ENCODE measurements around the gene TNS1.

The TNS1 gene

DNA sequence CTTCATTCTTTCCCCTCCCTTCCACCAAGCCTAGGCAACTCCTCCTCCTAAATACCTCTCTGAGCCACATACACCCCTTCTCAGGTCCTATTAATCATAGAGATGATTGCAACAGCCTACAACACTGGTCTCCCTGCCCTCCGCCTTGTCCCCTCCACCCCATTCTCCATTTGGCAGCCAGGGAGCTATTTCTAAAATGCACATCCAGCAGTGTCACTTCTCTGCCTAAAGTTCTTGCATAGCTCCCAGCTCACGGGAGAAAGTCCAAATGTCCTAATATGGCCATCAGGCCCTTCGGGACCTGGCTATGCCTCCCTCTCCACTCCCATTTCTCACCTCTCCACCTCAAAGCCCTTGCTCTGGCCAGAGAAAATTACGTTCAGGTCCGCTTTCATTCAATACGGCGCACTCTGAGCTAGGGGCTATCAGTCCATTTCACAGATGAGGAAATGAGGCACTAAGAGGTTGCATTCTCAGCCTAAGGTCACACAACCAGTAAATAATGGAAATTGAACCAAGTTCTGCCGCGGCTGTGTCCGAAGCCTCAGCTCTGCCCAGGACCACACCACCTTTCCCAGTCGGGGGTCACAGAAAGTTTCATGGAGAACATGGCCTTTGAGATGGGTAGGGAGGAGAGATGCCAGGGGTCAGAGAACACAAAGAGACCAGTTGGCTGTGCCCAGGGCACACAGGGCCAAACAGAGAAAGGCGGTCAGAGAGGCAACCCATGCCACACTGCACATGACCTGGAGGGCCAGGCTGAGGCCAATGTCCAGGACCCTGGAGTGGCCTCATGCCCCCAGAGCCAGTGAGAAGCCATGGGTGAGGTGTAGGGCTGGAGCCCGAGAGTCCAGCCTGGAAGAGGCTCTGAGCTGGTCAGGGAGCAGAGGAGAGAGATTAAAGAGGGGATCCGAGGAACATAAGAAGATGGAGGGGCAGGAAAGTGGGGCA lies 72.8 kb downstream of the TNS1 start:
- no peak for DNase-seq (ENCODE audit: low read depth)

- DNase-seq (ENCODE audit: low read depth): no peak
These were observed 73.5 kb downstream of the TNS1 start for GRCh38 chr2:217929272-217929671.

- no peak for DNase-seq (ENCODE audit: low read depth)
These were observed 74.2 kb downstream of the TNS1 start for GRCh38 chr2:217928324-217929181.

DNA sequence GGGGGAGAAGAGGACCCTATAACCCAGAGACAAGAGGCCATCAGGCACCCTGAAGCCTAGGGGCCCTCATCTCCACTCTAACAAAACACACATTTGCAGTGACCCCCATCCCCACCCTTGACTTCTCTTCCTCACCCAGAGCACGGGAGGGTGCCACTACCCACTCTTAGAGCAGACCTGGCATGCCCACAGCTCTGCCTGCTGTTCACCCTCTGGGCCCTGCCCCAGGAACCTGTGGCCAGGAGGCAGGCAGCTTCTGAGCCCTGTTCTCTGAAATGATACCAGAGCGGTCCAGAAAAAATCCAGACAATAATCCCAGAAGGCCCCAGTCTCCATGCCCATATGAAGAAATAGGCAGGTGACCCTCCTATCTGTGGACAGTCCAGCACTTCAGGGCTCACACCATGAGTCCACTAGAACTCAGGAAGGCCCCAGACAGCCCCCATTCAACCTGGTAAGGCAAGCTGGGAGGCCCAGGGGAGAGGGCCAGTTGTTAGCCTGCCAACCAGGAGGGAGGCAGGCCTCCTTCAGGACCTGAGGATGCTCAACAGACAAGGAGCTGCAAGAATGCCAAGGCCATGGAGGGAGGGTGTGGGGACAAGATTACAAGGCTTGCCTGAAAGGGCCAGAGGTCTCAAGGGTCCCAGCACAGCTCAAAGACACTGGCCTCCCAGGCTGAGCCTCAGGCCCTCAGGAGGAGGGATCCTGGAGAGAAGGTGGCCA lies 75.0 kb downstream of the TNS1 start:
- no peak for DNase-seq (ENCODE audit: low read depth)

- no peak for DNase-seq (ENCODE audit: low read depth)
These were observed 76.0 kb downstream of the TNS1 start for GRCh38 chr2:217926801-217927200.

- DNase-seq (ENCODE audit: low read depth): no peak
These were observed 78.4 kb downstream of the TNS1 start for GRCh38 chr2:217924346-217924901.

DNA sequence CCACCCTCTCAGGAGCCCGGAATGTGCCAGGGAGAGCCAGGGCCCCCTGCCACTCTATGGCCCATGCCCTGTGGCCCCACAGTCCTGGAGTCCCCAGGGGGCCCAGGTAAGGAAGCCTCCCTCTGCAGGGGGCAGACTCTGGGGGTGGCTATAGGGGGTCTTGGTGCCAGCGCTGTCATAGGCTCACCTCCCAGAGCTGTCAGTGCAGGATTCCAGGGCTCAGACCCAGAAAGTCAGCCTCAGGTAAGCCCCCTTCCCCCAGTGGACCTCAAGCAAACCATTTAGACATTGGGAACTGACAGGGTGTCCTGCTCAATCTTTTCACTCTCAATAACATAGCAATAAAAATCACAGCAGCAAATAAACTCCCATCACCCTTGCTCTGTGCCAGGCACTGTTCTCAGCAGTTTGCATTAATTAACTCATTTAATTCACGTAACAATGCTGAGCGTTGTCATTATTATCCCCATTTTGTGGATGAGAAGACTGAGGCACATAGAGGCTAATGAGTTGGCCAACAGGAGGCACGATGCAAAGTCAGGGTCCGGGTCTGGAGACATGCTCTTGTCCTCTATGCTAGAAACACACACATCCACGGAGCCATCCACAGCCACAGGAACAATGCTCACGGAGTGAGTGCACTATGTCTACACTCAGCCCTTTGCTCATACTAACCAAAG lies 79.6 kb downstream of the TNS1 start:
- DNase-seq (ENCODE audit: low read depth): no peak

GRCh38 chr2:217922101-217923006 lies 80.4 kb downstream of the TNS1 start:
- no peak for DNase-seq (ENCODE audit: low read depth)

DNA sequence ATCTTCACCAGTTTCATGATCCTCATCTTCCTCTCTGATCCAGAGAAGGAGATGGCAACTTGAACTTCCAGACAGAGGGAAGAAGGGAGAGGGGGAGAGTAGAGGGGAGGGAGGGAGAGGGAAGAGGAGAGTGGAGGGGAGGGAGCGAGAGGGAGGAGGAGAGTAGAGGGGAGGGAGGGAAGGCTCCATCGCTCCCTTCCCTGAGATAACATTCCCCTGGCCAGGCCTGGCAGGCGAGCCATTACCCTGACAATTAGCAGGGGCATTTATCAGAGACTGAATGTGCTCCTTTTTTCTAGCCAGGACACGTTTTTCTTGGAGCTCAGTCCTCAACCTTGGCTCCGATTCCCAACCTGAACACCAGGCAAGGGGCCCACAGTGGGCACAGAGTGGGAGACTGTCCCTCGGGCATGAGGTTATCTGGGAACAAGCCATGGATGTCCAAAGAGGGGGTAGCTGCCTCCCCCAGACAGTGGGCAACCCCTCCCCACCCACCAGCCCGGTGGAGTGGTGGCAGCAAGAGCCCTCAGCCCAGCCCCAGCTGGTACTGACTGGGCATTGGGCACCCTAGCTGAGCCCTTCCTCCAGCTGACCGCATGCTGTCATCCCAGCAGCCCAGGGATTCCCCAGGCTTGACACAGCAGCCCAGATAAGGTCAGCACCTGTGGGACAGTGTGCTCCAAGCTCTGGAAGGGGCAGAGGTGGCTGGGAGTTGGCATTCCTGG lies 81.8 kb downstream of the TNS1 start:
- DNase-seq (ENCODE audit: low read depth): no peak

DNA sequence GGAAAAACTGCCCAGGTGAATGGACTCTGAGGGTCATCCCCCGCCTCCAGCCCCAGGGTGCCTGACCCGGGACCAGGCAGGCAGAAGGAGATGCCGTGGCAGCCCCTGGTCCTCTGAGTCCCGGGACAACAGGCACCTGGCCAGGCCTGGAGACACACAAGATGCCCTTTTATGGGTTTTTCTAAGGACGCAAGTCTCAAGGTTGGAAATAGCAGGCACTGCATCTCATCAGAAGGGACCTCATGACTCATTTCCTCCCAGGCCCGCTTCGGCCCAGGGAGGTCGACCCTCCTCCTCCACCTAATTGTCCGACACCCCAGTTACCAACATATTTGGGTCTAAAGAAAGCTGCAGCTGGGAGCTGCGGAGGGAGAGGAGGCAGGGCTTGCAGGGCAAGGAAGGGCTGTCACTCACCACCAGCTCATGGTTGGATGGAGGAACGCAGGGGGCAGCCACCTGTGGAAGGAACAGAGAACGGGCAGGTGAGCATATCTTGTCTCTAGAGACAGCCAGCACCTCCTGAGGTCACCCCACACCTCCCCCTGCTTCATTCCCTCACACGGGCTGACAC lies 82.9 kb downstream of the TNS1 start:
- DNase-seq (ENCODE audit: low read depth): no peak

- DNase-seq (ENCODE audit: low read depth): no peak
These were observed 83.6 kb downstream of the TNS1 start for GRCh38 chr2:217919204-217919603.

- DNase-seq (ENCODE audit: low read depth): no peak
These were observed 84.3 kb downstream of the TNS1 start for GRCh38 chr2:217918308-217919024.

- DNase-seq (ENCODE audit: low read depth): no peak
These were observed 86.1 kb downstream of the TNS1 start for GRCh38 chr2:217916504-217917254.

DNA sequence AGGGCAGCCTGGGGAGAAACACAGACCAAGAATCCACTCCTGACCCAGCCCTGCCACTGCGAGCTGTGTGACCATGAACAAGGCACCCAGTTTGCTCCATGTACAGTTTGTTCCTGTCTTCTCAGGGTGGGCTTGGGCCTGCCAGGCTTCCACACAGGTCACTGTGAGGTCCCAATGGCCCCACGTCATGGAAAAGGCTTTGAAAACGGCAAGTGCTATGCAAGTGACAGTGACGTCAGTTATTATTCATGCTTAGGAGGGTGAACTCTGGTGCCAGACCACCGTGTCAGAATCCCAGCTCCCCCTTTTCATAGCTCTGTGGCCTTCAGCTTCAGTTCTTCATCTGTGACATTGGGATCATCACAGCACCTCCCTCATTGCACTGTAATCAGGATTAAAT lies 87.1 kb downstream of the TNS1 start:
- DNase-seq (ENCODE audit: low read depth): no peak

DNA sequence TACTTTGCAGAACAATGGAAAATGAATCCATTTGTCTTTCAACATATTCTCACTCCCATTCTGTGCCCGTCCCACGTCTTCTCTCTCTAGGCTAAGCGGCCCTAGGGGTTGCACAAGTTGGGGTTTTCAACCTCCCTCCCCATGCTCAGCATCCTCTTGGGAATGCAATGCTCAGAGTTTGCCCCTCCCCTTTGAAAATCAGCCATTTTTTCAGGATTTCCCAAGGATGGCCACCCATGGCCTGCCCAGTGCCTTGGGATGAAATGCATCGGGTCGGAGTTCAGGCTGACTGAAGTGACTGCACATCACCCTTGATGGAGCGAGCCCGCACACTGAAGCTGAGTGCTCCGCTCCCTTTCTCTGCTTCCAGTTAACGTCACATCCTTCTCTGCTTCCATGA lies 87.9 kb downstream of the TNS1 start:
- no peak for DNase-seq (ENCODE audit: low read depth)

GRCh38 chr2:217914078-217914477 lies 88.7 kb downstream of the TNS1 start:
- DNase-seq (ENCODE audit: low read depth): no peak

DNA sequence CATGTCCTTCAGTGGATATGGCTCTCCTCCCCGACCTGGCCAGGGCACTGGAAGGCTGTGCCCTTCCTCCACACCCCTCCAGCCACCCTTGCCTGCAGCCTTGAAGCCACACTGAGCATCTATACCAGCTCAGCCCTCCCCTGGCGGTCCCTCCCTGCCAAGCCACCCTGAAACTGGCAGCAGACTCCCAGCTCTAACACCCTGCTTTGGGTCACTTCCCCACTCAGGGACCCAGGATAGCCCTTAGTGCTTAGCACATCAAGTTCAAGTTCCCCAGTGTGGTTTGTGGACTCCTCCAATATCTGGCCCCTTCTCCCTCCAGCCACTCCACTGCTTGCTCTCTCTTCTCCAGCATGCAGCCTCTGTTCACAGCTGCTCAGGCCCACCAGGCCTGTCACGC lies 89.4 kb downstream of the TNS1 start:
- no peak for DNase-seq (ENCODE audit: low read depth)

Measured in T follicular helper cell (primary cell).